PC-3 (cell line): ENCODE results near the gene CERS2.

Experiments
- CTCF ChIP-seq: fragments of 300-600 bp; sonication (generic); conservative IDR thresholded peaks from 2 replicates; pipeline ENCODE4 v1.5.1; 2017; ENCODE audit warnings: antibody characterized with exemption, low read depth, mild to moderate bottlenecking, low read length
- EZH2 ChIP-seq: fragments of 300-600 bp; sonication (generic); IDR thresholded peaks from one replicate; pipeline ENCODE4 v1.6.1; 2017; ENCODE audit warnings: antibody characterized with exemption, mild to moderate bottlenecking, low read length; ENCODE audit not compliant: unreplicated experiment

DNA sequence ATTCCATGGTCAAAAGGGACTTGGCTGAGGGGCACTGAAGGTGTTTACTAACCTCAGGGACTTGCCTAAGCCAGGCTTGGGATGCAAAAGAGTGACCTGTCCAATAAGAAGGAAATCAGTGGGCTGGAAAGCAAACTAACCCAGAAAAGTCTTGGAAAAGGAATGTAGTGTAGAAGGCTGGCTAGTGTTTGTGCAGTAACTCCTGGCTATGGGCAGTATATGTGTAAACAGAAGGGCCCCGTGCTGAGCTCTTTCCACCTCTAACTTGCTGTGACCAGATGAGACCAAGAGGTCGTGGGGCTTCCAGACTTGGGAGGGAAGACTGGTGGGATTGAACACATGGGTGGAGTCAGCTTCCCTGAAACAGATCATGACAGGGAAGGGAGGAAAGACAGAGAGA, 28.0 kb upstream of the CERS2 start:
- no peak for TF ChIP-seq CTCF
- TF ChIP-seq EZH2, result no peak
